Ovary (tissue), 3 donors: ENCODE data around the gene ZNF484.
"Not testable (repeated sequence)": the region's sequence is repeated elsewhere in the genome, so short reads cannot be mapped to it uniquely, and the experiment has no call there.

Experiments used
- POLR2A ChIP-seq: fragments of 450-650 bp; IDR thresholded peaks from one replicate; pipeline ENCODE4 v1.6.1; 2017; ENCODE audit warnings: antibody characterized with exemption, mild to moderate bottlenecking, moderate library complexity
- TF ChIP-seq, protein P1 (sequence below), 3 donors: fragments of 450-650 bp in 2 of 3; fragments of 200-600 bp in 1 of 3; IDR thresholded peaks; one replicate each; pipeline versions ENCODE4 v1.5.1 to v1.8.0; 2016 to 2022; ENCODE audit warnings: antibody characterized with exemption in 3 of 3, mild to moderate bottlenecking in 1 of 3
- donor health status: DM: no; HTN: no; CAD: no.

- TF ChIP-seq, protein P1, sequence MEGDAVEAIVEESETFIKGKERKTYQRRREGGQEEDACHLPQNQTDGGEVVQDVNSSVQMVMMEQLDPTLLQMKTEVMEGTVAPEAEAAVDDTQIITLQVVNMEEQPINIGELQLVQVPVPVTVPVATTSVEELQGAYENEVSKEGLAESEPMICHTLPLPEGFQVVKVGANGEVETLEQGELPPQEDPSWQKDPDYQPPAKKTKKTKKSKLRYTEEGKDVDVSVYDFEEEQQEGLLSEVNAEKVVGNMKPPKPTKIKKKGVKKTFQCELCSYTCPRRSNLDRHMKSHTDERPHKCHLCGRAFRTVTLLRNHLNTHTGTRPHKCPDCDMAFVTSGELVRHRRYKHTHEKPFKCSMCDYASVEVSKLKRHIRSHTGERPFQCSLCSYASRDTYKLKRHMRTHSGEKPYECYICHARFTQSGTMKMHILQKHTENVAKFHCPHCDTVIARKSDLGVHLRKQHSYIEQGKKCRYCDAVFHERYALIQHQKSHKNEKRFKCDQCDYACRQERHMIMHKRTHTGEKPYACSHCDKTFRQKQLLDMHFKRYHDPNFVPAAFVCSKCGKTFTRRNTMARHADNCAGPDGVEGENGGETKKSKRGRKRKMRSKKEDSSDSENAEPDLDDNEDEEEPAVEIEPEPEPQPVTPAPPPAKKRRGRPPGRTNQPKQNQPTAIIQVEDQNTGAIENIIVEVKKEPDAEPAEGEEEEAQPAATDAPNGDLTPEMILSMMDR (IDR thresholded peaks at IDR 0.05): not testable (repeated sequence)
- not testable (repeated sequence) for TF ChIP-seq POLR2A
Observed at GRCh38 chr9:92883666-92884405, 6.0 kb upstream of the ZNF484 start.
